Neural progenitor cell (in vitro differentiated cells): Measurements from ENCODE around the gene MS4A2. TPM values are rescaled to one million over a fixed set of nuclear protein-coding genes. Genes with fewer than 3 reads are reported as not detected.

Experiments
- DNase-seq: peaks from one replicate; pipeline ENCODE4 v3.0.0-alpha.2; 2016; ENCODE audit warnings: low spot score
- H2AFZ ChIP-seq: fragments of 200-600 bp; sonication (generic); replicated peaks from 2 replicates; pipeline ENCODE4 v1.6.1; 2016; ENCODE audit warnings: antibody characterized with exemption
- H3F3A ChIP-seq: fragments of 200-600 bp; sonication (generic); 2 replicates; pipeline ENCODE4 v1.6.1; 2016; ENCODE audit warnings: antibody characterized with exemption, low read depth
- H3K27ac ChIP-seq: fragments of 200-600 bp; sonication (generic); 2 replicates; pipeline ENCODE4 v1.5.1; 2016; ENCODE audit warnings: mild to moderate bottlenecking
- H3K27me3 ChIP-seq: fragments of 200-600 bp; sonication (generic); 2 replicates; pipeline ENCODE4 v1.6.1; 2016; ENCODE audit warnings: mild to moderate bottlenecking, moderate library complexity
- H3K36me3 ChIP-seq: fragments of 200-600 bp; sonication (generic); 2 replicates; pipeline ENCODE4 v1.5.1; 2016
- H3K4me1 ChIP-seq: fragments of 200-600 bp; sonication (generic); 2 replicates; pipeline ENCODE4 v1.6.1; 2016; ENCODE audit warnings: mixed run types
- H3K4me2 ChIP-seq: fragments of 200-600 bp; sonication (generic); 2 replicates; pipeline ENCODE4 v1.6.1; 2016
- H3K4me3 ChIP-seq: fragments of 200-600 bp; sonication (generic); 2 replicates; pipeline ENCODE4 v1.5.1; 2016
- H3K79me2 ChIP-seq: fragments of 200-600 bp; sonication (generic); 2 replicates; pipeline ENCODE4 v1.6.1; 2016; ENCODE audit warnings: low read depth
- H3K9ac ChIP-seq: fragments of 200-600 bp; sonication (generic); 2 replicates; pipeline ENCODE4 v1.6.1; 2016
- H3K9me3 ChIP-seq: fragments of 200-600 bp; sonication (generic); 2 replicates; pipeline ENCODE4 v1.5.1; 2016; ENCODE audit warnings: low read depth
- H4K20me1 ChIP-seq: fragments of 200-600 bp; sonication (generic); 2 replicates; pipeline ENCODE4 v1.6.1; 2016; ENCODE audit warnings: low read depth
- H3K27ac Mint-ChIP-seq: 3 replicates; pipeline ENCODE4 v1.8.0; 2021; ENCODE audit warnings: mixed read lengths
- H3K27me3 Mint-ChIP-seq: 2 replicates; pipeline ENCODE4 v1.8.0; 2022; ENCODE audit warnings: low read depth, mild to moderate bottlenecking, inconsistent platforms, moderate library complexity, mixed read lengths; ENCODE audit not compliant: insufficient read depth
- H3K36me3 Mint-ChIP-seq: 3 replicates; pipeline ENCODE4 v1.8.0; 2021; ENCODE audit warnings: mixed read lengths
- H3K4me1 Mint-ChIP-seq: 3 replicates; pipeline ENCODE4 v1.8.0; 2021; ENCODE audit warnings: mixed read lengths
- H3K4me3 Mint-ChIP-seq: 3 replicates; pipeline ENCODE4 v1.8.0; 2021; ENCODE audit warnings: mild to moderate bottlenecking, moderate library complexity, mixed read lengths
- H3K9me3 Mint-ChIP-seq: 3 replicates; pipeline ENCODE4 v1.8.0; 2020; ENCODE audit warnings: mixed read lengths
- EZH2 ChIP-seq: fragments of 200-600 bp; sonication (generic); IDR thresholded peaks from 2 replicates; pipeline ENCODE4 v1.6.1; 2017; ENCODE audit warnings: antibody characterized with exemption, mild to moderate bottlenecking, moderate library complexity
- EZH2phosphoT487 ChIP-seq: fragments of 200-600 bp; sonication (generic); IDR thresholded peaks from 2 replicates; pipeline ENCODE4 v1.6.1; 2017; ENCODE audit warnings: antibody characterized with exemption
- total RNA-seq: library from RNA; depleted of rRNA; stranded (reverse); fragments of >200 nt; gene quantifications from 2 replicates; pipeline ENCODE4 v1.2.3, GENCODE V29; 2015; ENCODE audit warnings: low replicate concordance
- TF ChIP-seq, protein P1 (sequence below): fragments of 200-600 bp; sonication (generic); IDR thresholded peaks from 2 replicates; pipeline ENCODE4 v1.5.1; 2017; ENCODE audit warnings: antibody characterized with exemption, mild to moderate bottlenecking

The MS4A2 gene
- total RNA-seq, 1 donor from 2014 or later, result not detected

- no peaks in the 10 kb centered on the region for H3K36me3 ChIP-seq
- no peak overlapping the region for H3K27ac ChIP-seq
- no peaks in the 10 kb centered on the region for H4K20me1 ChIP-seq
- Mint-ChIP-seq H3K36me3 (no peaks in the 10 kb centered on the region), H3K4me3 (no peak overlapping the region), H3K27ac (no peak overlapping the region), H3K9me3 (no peaks in the 10 kb centered on the region), H3K4me1 (peaks cover 7% of the 10 kb centered on the region), H3K27me3 (no peaks in the 10 kb centered on the region)
- no peaks in the 10 kb centered on the region for H3K79me2 ChIP-seq
- H3F3A ChIP-seq, result no peaks in the 10 kb centered on the region
- no peak overlapping the region for H3K4me2 ChIP-seq
- peaks cover 8% of the 10 kb centered on the region for H3K4me1 ChIP-seq
- no peak for DNase-seq
- TF ChIP-seq EZH2phosphoT487, result no peak
- no peak for TF ChIP-seq EZH2
- TF ChIP-seq, protein P1, sequence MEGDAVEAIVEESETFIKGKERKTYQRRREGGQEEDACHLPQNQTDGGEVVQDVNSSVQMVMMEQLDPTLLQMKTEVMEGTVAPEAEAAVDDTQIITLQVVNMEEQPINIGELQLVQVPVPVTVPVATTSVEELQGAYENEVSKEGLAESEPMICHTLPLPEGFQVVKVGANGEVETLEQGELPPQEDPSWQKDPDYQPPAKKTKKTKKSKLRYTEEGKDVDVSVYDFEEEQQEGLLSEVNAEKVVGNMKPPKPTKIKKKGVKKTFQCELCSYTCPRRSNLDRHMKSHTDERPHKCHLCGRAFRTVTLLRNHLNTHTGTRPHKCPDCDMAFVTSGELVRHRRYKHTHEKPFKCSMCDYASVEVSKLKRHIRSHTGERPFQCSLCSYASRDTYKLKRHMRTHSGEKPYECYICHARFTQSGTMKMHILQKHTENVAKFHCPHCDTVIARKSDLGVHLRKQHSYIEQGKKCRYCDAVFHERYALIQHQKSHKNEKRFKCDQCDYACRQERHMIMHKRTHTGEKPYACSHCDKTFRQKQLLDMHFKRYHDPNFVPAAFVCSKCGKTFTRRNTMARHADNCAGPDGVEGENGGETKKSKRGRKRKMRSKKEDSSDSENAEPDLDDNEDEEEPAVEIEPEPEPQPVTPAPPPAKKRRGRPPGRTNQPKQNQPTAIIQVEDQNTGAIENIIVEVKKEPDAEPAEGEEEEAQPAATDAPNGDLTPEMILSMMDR, result no peak
- no peaks in the 10 kb centered on the region for H3K9me3 ChIP-seq
- H3K4me3 ChIP-seq, result no peak overlapping the region
- H2AFZ ChIP-seq, result no peak overlapping the region
- no peak overlapping the region for H3K9ac ChIP-seq
- H3K27me3 ChIP-seq, result no peaks in the 10 kb centered on the region
Observed at GRCh38 chr11:60116996-60117790, 28.7 kb downstream of the MS4A2 start.

DNA sequence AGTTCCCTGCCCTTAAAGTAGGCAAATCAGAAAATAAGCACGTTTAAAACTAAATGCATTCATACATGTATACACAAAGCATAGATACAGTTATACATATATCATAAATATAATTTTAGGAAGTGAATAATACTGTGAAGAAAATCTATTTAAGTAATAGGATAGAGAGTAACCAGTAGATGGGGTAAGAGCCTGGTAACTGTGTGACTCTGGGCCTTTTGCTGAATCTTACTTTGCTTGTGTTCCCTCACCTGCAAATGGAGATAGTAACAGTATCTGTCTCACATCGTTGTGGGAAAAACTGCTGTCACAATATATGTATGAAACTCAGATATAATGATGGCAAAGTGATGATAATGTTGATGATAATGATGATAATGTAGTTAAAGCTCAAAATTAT lies 29.9 kb downstream of the MS4A2 start:
- Mint-ChIP-seq H3K9me3 (no peaks in the 10 kb centered on the region), H3K4me1 (peaks cover 10% of the 10 kb centered on the region), H3K4me3 (no peak overlapping the region), H3K36me3 (no peaks in the 10 kb centered on the region), H3K27me3 (no peaks in the 10 kb centered on the region), H3K27ac (no peak overlapping the region)
- Histone ChIP-seq H3K4me1 (peaks cover 8% of the 10 kb centered on the region), H3K36me3 (no peaks in the 10 kb centered on the region), H3K79me2 (no peaks in the 10 kb centered on the region), H2AFZ (no peak overlapping the region), H3F3A (no peaks in the 10 kb centered on the region), H4K20me1 (no peaks in the 10 kb centered on the region), H3K4me3 (no peak overlapping the region), H3K27me3 (no peaks in the 10 kb centered on the region), H3K9me3 (no peaks in the 10 kb centered on the region), H3K9ac (no peak overlapping the region), H3K27ac (no peak overlapping the region), H3K4me2 (no peak overlapping the region)
- DNase-seq, result no peak
- no peak for TF ChIP-seq EZH2phosphoT487
- TF ChIP-seq, protein P1, result no peak
- TF ChIP-seq EZH2, result no peak

DNA sequence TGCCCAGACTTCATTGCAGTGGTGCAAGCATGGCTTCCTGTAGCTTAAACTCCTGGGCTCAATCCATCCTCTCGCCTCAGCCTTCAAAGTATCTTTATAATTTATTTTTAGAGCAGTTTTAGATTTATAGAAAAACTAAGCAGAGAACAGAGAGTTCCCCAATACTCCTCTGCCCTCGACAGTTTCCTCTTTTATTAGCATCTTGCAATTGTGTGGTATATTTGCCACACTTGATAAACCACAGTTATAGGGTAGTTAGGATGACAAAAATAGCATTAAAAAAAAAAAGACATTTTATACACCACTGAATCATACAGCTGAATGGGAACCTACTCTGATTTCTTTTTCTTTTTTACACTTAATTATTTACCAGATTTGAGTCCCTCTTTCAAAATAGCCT lies 31.2 kb downstream of the MS4A2 start:
- H3K4me2 ChIP-seq, result no peak overlapping the region
- H3K9ac ChIP-seq, result no peak overlapping the region
- H3K27ac ChIP-seq, result no peak overlapping the region
- H4K20me1 ChIP-seq, result no peaks in the 10 kb centered on the region
- no peaks in the 10 kb centered on the region for H3K27me3 Mint-ChIP-seq
- DNase-seq, result no peak
- no peak overlapping the region for H3K27ac Mint-ChIP-seq
- no peaks in the 10 kb centered on the region for H3K27me3 ChIP-seq
- H3K36me3 Mint-ChIP-seq, result no peaks in the 10 kb centered on the region
- no peaks in the 10 kb centered on the region for H3K79me2 ChIP-seq
- H3K4me1 Mint-ChIP-seq, result peaks cover 10% of the 10 kb centered on the region
- H3F3A ChIP-seq, result no peaks in the 10 kb centered on the region
- H2AFZ ChIP-seq, result no peak overlapping the region
- TF ChIP-seq EZH2phosphoT487, result no peak
- TF ChIP-seq EZH2, result no peak
- TF ChIP-seq, protein P1, result no peak
- H3K9me3 ChIP-seq, result no peaks in the 10 kb centered on the region
- H3K36me3 ChIP-seq, result no peaks in the 10 kb centered on the region
- H3K4me3 ChIP-seq, result no peak overlapping the region
- no peaks in the 10 kb centered on the region for H3K9me3 Mint-ChIP-seq
- H3K4me1 ChIP-seq, result peaks cover 8% of the 10 kb centered on the region
- no peak overlapping the region for H3K4me3 Mint-ChIP-seq
